ENCODE data around the gene PAX5. TPM values are rescaled to one million over a fixed set of nuclear protein-coding genes. Genes with fewer than 3 reads are reported as not detected.

PAX5 gene
- total RNA-seq, 1 experiment from 2014 or later: 6.6 TPM

DNA sequence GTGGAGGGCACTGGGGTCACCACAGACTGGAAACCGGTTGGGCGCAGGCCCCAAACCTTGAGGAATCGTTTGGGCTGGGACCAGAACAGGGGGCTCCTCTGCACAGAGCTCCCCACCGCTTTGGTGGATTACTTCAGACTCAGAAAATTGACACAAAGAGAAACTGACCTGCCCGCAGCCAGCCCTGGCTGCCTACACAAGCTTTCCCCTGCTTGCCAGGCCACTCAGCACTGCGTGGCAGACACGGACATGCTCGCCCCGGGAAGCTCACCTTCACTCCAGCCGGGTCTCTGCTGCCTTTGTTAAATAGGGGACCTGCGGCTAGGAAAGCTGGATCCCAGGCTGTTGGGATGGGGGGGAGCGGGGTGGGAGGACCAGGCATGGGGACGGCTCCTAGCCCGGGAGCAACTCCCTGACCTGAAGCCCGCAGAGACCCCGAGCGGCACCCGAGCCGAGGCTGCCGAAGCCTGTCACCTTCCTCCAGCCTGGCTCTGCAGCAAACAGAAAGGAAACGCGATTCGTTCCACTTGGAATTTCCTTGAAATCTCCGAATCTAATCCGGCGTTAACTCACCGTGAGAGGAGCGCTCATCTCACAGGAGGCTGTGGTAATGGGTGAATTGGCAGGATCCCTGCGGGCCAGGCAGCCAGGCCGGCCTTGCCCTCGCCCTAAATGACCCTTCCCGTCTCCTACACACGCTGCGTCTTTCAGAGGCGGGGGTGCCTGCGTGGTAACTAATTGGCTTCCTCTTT lies 8.8 kb downstream of the PAX5 start:
- no peaks in the 10 kb centered on the region for H3K9me3 Mint-ChIP-seq
- TF ChIP-seq, protein P1, sequence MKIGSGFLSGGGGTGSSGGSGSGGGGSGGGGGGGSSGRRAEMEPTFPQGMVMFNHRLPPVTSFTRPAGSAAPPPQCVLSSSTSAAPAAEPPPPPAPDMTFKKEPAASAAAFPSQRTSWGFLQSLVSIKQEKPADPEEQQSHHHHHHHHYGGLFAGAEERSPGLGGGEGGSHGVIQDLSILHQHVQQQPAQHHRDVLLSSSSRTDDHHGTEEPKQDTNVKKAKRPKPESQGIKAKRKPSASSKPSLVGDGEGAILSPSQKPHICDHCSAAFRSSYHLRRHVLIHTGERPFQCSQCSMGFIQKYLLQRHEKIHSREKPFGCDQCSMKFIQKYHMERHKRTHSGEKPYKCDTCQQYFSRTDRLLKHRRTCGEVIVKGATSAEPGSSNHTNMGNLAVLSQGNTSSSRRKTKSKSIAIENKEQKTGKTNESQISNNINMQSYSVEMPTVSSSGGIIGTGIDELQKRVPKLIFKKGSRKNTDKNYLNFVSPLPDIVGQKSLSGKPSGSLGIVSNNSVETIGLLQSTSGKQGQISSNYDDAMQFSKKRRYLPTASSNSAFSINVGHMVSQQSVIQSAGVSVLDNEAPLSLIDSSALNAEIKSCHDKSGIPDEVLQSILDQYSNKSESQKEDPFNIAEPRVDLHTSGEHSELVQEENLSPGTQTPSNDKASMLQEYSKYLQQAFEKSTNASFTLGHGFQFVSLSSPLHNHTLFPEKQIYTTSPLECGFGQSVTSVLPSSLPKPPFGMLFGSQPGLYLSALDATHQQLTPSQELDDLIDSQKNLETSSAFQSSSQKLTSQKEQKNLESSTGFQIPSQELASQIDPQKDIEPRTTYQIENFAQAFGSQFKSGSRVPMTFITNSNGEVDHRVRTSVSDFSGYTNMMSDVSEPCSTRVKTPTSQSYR (CRISPR knock-in tag; IDR thresholded peaks at IDR 0.05): no peak
- TF ChIP-seq EMX1 (CRISPR knock-in tag; IDR thresholded peaks at IDR 0.05): no peak
- no peak for TF ChIP-seq ATF1 (CRISPR knock-in tag; IDR thresholded peaks at IDR 0.05)
- TF ChIP-seq, protein P2, sequence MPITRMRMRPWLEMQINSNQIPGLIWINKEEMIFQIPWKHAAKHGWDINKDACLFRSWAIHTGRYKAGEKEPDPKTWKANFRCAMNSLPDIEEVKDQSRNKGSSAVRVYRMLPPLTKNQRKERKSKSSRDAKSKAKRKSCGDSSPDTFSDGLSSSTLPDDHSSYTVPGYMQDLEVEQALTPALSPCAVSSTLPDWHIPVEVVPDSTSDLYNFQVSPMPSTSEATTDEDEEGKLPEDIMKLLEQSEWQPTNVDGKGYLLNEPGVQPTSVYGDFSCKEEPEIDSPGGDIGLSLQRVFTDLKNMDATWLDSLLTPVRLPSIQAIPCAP (CRISPR knock-in tag; IDR thresholded peaks at IDR 0.05): no peak
- no peak for TF ChIP-seq RELA (CRISPR knock-in tag; IDR thresholded peaks at IDR 0.05; ENCODE audit: borderline replicate concordance)
- TF ChIP-seq, protein P3, sequence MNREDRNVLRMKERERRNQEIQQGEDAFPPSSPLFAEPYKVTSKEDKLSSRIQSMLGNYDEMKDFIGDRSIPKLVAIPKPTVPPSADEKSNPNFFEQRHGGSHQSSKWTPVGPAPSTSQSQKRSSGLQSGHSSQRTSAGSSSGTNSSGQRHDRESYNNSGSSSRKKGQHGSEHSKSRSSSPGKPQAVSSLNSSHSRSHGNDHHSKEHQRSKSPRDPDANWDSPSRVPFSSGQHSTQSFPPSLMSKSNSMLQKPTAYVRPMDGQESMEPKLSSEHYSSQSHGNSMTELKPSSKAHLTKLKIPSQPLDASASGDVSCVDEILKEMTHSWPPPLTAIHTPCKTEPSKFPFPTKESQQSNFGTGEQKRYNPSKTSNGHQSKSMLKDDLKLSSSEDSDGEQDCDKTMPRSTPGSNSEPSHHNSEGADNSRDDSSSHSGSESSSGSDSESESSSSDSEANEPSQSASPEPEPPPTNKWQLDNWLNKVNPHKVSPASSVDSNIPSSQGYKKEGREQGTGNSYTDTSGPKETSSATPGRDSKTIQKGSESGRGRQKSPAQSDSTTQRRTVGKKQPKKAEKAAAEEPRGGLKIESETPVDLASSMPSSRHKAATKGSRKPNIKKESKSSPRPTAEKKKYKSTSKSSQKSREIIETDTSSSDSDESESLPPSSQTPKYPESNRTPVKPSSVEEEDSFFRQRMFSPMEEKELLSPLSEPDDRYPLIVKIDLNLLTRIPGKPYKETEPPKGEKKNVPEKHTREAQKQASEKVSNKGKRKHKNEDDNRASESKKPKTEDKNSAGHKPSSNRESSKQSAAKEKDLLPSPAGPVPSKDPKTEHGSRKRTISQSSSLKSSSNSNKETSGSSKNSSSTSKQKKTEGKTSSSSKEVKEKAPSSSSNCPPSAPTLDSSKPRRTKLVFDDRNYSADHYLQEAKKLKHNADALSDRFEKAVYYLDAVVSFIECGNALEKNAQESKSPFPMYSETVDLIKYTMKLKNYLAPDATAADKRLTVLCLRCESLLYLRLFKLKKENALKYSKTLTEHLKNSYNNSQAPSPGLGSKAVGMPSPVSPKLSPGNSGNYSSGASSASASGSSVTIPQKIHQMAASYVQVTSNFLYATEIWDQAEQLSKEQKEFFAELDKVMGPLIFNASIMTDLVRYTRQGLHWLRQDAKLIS (CRISPR knock-in tag; IDR thresholded peaks at IDR 0.05; ENCODE audit: borderline replicate concordance): no peak
- TF ChIP-seq FOXJ3 (CRISPR knock-in tag; IDR thresholded peaks at IDR 0.05; ENCODE audit: borderline replicate concordance): no peak
- TF ChIP-seq CREB1 (CRISPR knock-in tag; IDR thresholded peaks at IDR 0.05): no peak
- TF ChIP-seq, protein P4, sequence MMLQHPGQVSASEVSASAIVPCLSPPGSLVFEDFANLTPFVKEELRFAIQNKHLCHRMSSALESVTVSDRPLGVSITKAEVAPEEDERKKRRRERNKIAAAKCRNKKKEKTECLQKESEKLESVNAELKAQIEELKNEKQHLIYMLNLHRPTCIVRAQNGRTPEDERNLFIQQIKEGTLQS (CRISPR knock-in tag; conservative IDR thresholded peaks at IDR 0.05): no peak
- TF ChIP-seq, protein P5, sequence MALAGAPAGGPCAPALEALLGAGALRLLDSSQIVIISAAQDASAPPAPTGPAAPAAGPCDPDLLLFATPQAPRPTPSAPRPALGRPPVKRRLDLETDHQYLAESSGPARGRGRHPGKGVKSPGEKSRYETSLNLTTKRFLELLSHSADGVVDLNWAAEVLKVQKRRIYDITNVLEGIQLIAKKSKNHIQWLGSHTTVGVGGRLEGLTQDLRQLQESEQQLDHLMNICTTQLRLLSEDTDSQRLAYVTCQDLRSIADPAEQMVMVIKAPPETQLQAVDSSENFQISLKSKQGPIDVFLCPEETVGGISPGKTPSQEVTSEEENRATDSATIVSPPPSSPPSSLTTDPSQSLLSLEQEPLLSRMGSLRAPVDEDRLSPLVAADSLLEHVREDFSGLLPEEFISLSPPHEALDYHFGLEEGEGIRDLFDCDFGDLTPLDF (CRISPR knock-in tag; IDR thresholded peaks at IDR 0.05): no peak
- TF ChIP-seq, protein P6, sequence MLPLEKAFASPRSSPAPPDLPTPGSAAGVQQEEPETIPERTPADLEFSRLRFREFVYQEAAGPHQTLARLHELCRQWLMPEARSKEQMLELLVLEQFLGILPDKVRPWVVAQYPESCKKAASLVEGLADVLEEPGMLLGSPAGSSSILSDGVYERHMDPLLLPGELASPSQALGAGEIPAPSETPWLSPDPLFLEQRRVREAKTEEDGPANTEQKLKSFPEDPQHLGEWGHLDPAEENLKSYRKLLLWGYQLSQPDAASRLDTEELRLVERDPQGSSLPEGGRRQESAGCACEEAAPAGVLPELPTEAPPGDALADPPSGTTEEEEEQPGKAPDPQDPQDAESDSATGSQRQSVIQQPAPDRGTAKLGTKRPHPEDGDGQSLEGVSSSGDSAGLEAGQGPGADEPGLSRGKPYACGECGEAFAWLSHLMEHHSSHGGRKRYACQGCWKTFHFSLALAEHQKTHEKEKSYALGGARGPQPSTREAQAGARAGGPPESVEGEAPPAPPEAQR (CRISPR knock-in tag; IDR thresholded peaks at IDR 0.05): no peak
- no peak for TF ChIP-seq KAT7 (CRISPR knock-in tag; IDR thresholded peaks at IDR 0.05; ENCODE audit: borderline replicate concordance)
- no peak for TF ChIP-seq OVOL2 (CRISPR knock-in tag; IDR thresholded peaks at IDR 0.05; ENCODE audit: borderline replicate concordance)
- no peak for TF ChIP-seq NR3C1 (CRISPR knock-in tag; conservative IDR thresholded peaks at IDR 0.05; ENCODE audit: low read depth)
- TF ChIP-seq, protein P7, sequence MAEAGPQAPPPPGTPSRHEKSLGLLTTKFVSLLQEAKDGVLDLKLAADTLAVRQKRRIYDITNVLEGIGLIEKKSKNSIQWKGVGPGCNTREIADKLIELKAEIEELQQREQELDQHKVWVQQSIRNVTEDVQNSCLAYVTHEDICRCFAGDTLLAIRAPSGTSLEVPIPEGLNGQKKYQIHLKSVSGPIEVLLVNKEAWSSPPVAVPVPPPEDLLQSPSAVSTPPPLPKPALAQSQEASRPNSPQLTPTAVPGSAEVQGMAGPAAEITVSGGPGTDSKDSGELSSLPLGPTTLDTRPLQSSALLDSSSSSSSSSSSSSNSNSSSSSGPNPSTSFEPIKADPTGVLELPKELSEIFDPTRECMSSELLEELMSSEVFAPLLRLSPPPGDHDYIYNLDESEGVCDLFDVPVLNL (CRISPR knock-in tag; IDR thresholded peaks at IDR 0.05; ENCODE audit: borderline replicate concordance, low read depth): no peak
- TF ChIP-seq NFATC4 (CRISPR knock-in tag; IDR thresholded peaks at IDR 0.05): no peak
- ChIA-PET CTCF (interaction anchor here (0.9 to 4.4 kb wide), 8 partner anchors 10 to 386 kb away, joined by 3 to 30 read pairs (median 5); no protein-coding TSS in a partner anchor), POLR2A (interaction anchor here (0.9 to 1.5 kb wide), 2 partner anchors 14 to 95 kb away, joined by 3 to 4 read pairs; partner anchors contain the start of gene ZCCHC7)
- H3K27ac Mint-ChIP-seq: no peak overlapping the region
- peaks cover 41% of the 10 kb centered on the region for H3K4me1 Mint-ChIP-seq
- no peaks in the 10 kb centered on the region for H3K36me3 Mint-ChIP-seq
- no peak for ATAC-seq
- H3K27me3 Mint-ChIP-seq (ENCODE audit: low read depth): peaks cover 97% of the 10 kb centered on the region
- peak overlapping the region; percentile 75 for H3K4me3 Mint-ChIP-seq
- DNase-seq (ENCODE audit: low spot score): no peak

Data from WTC11 (cell line).